Heart left ventricle (tissue), 13 donors: ENCODE results near the gene ACTL7B.

ENCODE experiments used
- CTCF ChIP-seq, 12 donors: fragments of 200-600 bp; sonication (generic) in 4 of 12; IDR thresholded peaks; one replicate each; pipeline versions ENCODE4 v1.5.0 to v1.8.0; 2018 to 2022; ENCODE audit warnings: antibody characterized with exemption in 12 of 12, mild to moderate bottlenecking in 5 of 12
- POLR2A ChIP-seq, 2 donors: fragments of 450-650 bp; IDR thresholded peaks; one replicate each; pipeline ENCODE4 v1.6.1; 2017; ENCODE audit warnings: antibody characterized with exemption in 2 of 2, mild to moderate bottlenecking in 2 of 2, moderate library complexity in 2 of 2
- donor health status: ischemic (EF 13 %, LVEDD 7.1; RV severe dilation, severe dysfunction).
- donor health status: DM: no; HTN: yes; CAD: no.
- donor health status: DM: no; HTN: no; CAD: no.
- donor health status: ischemic (EF 25% LVEDD 6.9; RV normal size, moderate dysfunction).
- donor health status: ischemic (EF 25% LVEDD 5.7; RV mildly dilated, moderate dysfunction).
- donor health status: ischemic (EF 35%, LVEDD 5.7; RV mildly dilated, moderate dysfunction).
- donor health status: nonischemic (EF 11% LVEDD 7.7; RV severe dilation, severe dysfunction).
- donor health status: DM: yes; HTN: yes; CAD: no.
- donor health status: PGD.
- donor health status: ischemic (EF 29% LVEDD 5.4; RV normal size, mild dysfunction).
- donor health status: nonischemic (EF 23%, LVEDD 6.1; RV moderate dilation, normal function).

GRCh38 chr9:108835831-108836230, 20.0 kb downstream of the ACTL7B start:
- TF ChIP-seq CTCF (IDR thresholded peaks at IDR 0.05) = no peak
- TF ChIP-seq POLR2A (IDR thresholded peaks at IDR 0.05) = no peak
